ENCODE results near the gene SIRT3.

Gene SIRT3

GRCh38 chr11:212150-213100, 23.7 kb downstream of the SIRT3 start:
- no peak overlapping the region for H3K4me3 ChIP-seq (ENCODE audit: severe bottlenecking)
- H3K27me3 ChIP-seq (ENCODE audit: insufficient read depth, poor library complexity, severe bottlenecking) = no peaks in the 10 kb centered on the region
- H3K4me1 ChIP-seq (ENCODE audit: insufficient read depth, poor library complexity, severe bottlenecking) = peaks cover 10% of the 10 kb centered on the region
- H3K36me3 ChIP-seq (ENCODE audit: low read depth) = peaks cover 72% of the 10 kb centered on the region
- TF ChIP-seq CTCF (IDR thresholded peaks at IDR 0.05; ENCODE audit: poor library complexity, severe bottlenecking) = no peak
- ATAC-seq (ENCODE audit: low read depth) = no peak
- no peak for DNase-seq (ENCODE audit: low spot score)
- no peaks in the 10 kb centered on the region for H3K9me3 ChIP-seq (ENCODE audit: severe bottlenecking)
- H3K27ac ChIP-seq (ENCODE audit: poor library complexity, severe bottlenecking) = no peak overlapping the region

GRCh38 chr11:211741-212140, 24.4 kb downstream of the SIRT3 start:
- Histone ChIP-seq H3K9me3 (ENCODE audit: severe bottlenecking) (no peaks in the 10 kb centered on the region), H3K27me3 (ENCODE audit: insufficient read depth, poor library complexity, severe bottlenecking) (no peaks in the 10 kb centered on the region), H3K27ac (ENCODE audit: poor library complexity, severe bottlenecking) (no peak overlapping the region), H3K4me1 (ENCODE audit: insufficient read depth, poor library complexity, severe bottlenecking) (peaks cover 10% of the 10 kb centered on the region), H3K4me3 (ENCODE audit: severe bottlenecking) (no peak overlapping the region), H3K36me3 (ENCODE audit: low read depth) (peaks cover 72% of the 10 kb centered on the region)
- TF ChIP-seq CTCF (IDR thresholded peaks at IDR 0.05; ENCODE audit: poor library complexity, severe bottlenecking) = no peak
- DNase-seq (ENCODE audit: low spot score) = no peak
- no peak for ATAC-seq (ENCODE audit: low read depth)

- Histone ChIP-seq H3K4me1 (ENCODE audit: insufficient read depth, poor library complexity, severe bottlenecking) (peaks cover 10% of the 10 kb centered on the region), H3K4me3 (ENCODE audit: severe bottlenecking) (no peak overlapping the region), H3K27ac (ENCODE audit: poor library complexity, severe bottlenecking) (no peak overlapping the region), H3K27me3 (ENCODE audit: insufficient read depth, poor library complexity, severe bottlenecking) (no peaks in the 10 kb centered on the region), H3K9me3 (ENCODE audit: severe bottlenecking) (no peaks in the 10 kb centered on the region), H3K36me3 (ENCODE audit: low read depth) (peaks cover 68% of the 10 kb centered on the region)
- ATAC-seq (ENCODE audit: low read depth) = no peak
- no peak for TF ChIP-seq CTCF (IDR thresholded peaks at IDR 0.05; ENCODE audit: poor library complexity, severe bottlenecking)
- no peak for DNase-seq (ENCODE audit: low spot score)
Observed at GRCh38 chr11:211295-211694, 24.8 kb downstream of the SIRT3 start.

- H3K4me3 ChIP-seq (ENCODE audit: severe bottlenecking) = no peak overlapping the region
- no peak for TF ChIP-seq CTCF (IDR thresholded peaks at IDR 0.05; ENCODE audit: poor library complexity, severe bottlenecking)
- H3K27me3 ChIP-seq (ENCODE audit: insufficient read depth, poor library complexity, severe bottlenecking) = no peaks in the 10 kb centered on the region
- H3K27ac ChIP-seq (ENCODE audit: poor library complexity, severe bottlenecking) = peak overlapping the region; percentile 95
- H3K9me3 ChIP-seq (ENCODE audit: severe bottlenecking) = no peaks in the 10 kb centered on the region
- peaks cover 65% of the 10 kb centered on the region for H3K36me3 ChIP-seq (ENCODE audit: low read depth)
- ATAC-seq (ENCODE audit: low read depth) (no peak), DNase-seq (ENCODE audit: low spot score) (no peak)
- peaks cover 10% of the 10 kb centered on the region for H3K4me1 ChIP-seq (ENCODE audit: insufficient read depth, poor library complexity, severe bottlenecking)
Observed at GRCh38 chr11:210803-211180, 25.4 kb downstream of the SIRT3 start.
